Fibroblast of pulmonary artery (primary cell): ENCODE measurements around the gene BRINP1.

Source experiments
- DNase-seq: peaks from one replicate; pipeline ENCODE4 v3.0.0-alpha.2; 2010; ENCODE audit warnings: low read depth
- H3K4me3 ChIP-seq: replicated peaks from 2 replicates; pipeline ENCODE4 v1.5.1; 2011; ENCODE audit warnings: low read depth, mild to moderate bottlenecking, control low read depth, low read length, moderate library complexity
- TF ChIP-seq, protein P1 (sequence below): IDR thresholded peaks from 2 replicates; pipeline ENCODE4 v1.5.1; 2011; ENCODE audit warnings: mild to moderate bottlenecking, control low read depth, low read length, inconsistent platforms; ENCODE audit errors: missing control alignments

BRINP1 gene

GRCh38 chr9:119343059-119343990, 25.9 kb downstream of the BRINP1 start:
- H3K4me3 ChIP-seq: no peak overlapping the region
- TF ChIP-seq, protein P1, sequence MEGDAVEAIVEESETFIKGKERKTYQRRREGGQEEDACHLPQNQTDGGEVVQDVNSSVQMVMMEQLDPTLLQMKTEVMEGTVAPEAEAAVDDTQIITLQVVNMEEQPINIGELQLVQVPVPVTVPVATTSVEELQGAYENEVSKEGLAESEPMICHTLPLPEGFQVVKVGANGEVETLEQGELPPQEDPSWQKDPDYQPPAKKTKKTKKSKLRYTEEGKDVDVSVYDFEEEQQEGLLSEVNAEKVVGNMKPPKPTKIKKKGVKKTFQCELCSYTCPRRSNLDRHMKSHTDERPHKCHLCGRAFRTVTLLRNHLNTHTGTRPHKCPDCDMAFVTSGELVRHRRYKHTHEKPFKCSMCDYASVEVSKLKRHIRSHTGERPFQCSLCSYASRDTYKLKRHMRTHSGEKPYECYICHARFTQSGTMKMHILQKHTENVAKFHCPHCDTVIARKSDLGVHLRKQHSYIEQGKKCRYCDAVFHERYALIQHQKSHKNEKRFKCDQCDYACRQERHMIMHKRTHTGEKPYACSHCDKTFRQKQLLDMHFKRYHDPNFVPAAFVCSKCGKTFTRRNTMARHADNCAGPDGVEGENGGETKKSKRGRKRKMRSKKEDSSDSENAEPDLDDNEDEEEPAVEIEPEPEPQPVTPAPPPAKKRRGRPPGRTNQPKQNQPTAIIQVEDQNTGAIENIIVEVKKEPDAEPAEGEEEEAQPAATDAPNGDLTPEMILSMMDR: no peak
- no peak for DNase-seq

DNA sequence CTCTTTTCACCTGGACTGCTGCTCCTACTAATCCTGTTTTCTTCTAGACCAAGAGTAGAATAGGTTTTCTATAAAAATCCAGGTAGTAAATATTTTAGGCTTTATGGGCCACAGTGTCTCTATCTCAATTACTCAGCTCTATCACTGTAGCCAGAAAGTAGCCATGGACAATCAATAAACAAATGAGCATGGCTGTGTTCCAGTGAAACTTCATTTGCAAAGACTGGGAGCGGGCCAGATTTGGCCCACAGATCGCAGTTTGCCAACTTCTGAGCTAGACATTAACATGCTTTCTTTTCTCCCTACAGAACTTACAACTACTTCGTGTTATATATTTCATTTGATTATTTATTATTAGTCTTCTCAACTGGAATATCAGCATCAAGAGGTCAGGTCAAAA, 30.2 kb downstream of the BRINP1 start:
- H3K4me3 ChIP-seq: no peak overlapping the region
- TF ChIP-seq, protein P1: no peak
- DNase-seq: no peak

GRCh38 chr9:119337573-119337972, 31.7 kb downstream of the BRINP1 start:
- no peak overlapping the region for H3K4me3 ChIP-seq
- TF ChIP-seq, protein P1: no peak
- DNase-seq: no peak

DNA sequence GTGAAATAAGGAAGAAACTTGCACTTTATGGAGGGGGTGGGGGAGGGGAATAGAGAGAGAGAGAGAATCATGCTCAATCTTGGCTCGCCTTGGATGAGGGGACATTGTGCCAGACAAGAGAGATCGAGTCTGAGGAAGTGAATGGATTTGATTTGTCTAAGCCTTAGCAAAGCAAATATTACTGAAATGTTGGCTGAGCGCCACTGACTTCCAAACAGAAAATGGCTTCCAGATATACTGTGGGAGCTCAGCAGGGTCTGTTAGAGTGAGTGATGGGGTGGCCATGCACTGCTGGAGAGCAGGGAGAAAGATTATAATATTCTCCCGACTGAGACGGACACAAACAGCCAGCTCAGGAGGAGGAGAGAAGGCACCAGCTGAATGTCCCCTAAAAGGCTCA, 34.5 kb downstream of the BRINP1 start:
- no peak for DNase-seq
- TF ChIP-seq, protein P1: no peak
- H3K4me3 ChIP-seq: no peak overlapping the region

- no peak for DNase-seq
- TF ChIP-seq, protein P1: no peak
- H3K4me3 ChIP-seq: no peak overlapping the region
Observed at GRCh38 chr9:119333507-119334229, 35.6 kb downstream of the BRINP1 start.

DNA sequence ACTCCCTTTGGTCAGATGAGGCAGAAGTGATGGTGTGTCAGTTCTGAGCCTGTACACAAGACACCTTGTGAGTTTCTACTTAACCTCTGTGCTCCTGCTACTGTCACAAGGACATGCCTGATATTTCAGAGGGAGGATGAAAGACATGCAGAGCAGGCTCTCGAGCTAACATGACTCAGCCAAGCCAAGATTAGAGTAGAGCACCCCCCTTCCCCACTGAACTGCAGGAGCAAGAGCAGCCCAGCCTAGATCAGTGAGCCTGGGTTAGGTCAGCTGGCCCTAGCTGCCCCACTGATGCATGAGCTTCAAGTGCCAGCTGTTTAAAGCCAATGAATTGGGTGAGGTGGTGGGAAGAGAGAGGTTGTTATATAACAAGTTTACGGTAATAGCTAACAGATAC, 36.7 kb downstream of the BRINP1 start:
- DNase-seq: no peak
- no peak overlapping the region for H3K4me3 ChIP-seq
- TF ChIP-seq, protein P1: no peak
